Esophagus muscularis mucosa (tissue), 4 donors: ENCODE measurements around the gene SLCO3A1. TPM values are rescaled to one million over a fixed set of nuclear protein-coding genes. Genes with fewer than 3 reads are reported as not detected.

Experiments used
- DNase-seq: peaks from one replicate; pipeline ENCODE4 v3.0.0-alpha.2; 2017; ENCODE audit errors: extremely low spot score
- H3K27ac ChIP-seq, 4 donors: fragments of 200-600 bp; sonication (generic); replicated peaks in 1 of 4; 1 replicate in 3 of 4; 2 replicates in 1 of 4; pipeline ENCODE4 v1.5.1; 2016 to 2019; ENCODE audit warnings: mild to moderate bottlenecking in 1 of 4
- H3K27me3 ChIP-seq, 4 donors: fragments of 200-600 bp; sonication (generic); one replicate each; pipeline versions ENCODE4 v1.5.1 to v1.6.0; 2016 to 2019
- H3K36me3 ChIP-seq, 4 donors: fragments of 200-600 bp; sonication (generic); one replicate each; pipeline ENCODE4 v1.5.1; 2016 to 2019
- H3K4me1 ChIP-seq, 4 donors: fragments of 200-600 bp; sonication (generic); one replicate each; pipeline ENCODE4 v1.5.1; 2016 to 2019
- H3K4me3 ChIP-seq, 4 donors: fragments of 200-600 bp; sonication (generic); 1 replicate in 2 of 4; 2 replicates in 2 of 4; pipeline ENCODE4 v1.5.1; 2016 to 2019; ENCODE audit warnings: mild to moderate bottlenecking in 4 of 4, moderate library complexity in 1 of 4
- H3K9me3 ChIP-seq, 4 donors: fragments of 200-600 bp; sonication (generic); 1 replicate in 3 of 4; 2 replicates in 1 of 4; pipeline ENCODE4 v1.5.1; 2016 to 2019
- EP300 ChIP-seq: sonication (generic); formaldehyde crosslinking; IDR thresholded peaks from one replicate; pipeline ENCODE4 v1.6.1; 2017; ENCODE audit warnings: antibody characterized with exemption
- POLR2A ChIP-seq: fragments of 450-650 bp; IDR thresholded peaks from one replicate; pipeline ENCODE4 v1.6.1; 2017; ENCODE audit warnings: antibody characterized with exemption, moderate library complexity, mild to moderate bottlenecking, low read depth
- POLR2AphosphoS5 ChIP-seq, 2 donors: sonication (generic); formaldehyde crosslinking; IDR thresholded peaks; one replicate each; pipeline ENCODE4 v1.6.1; 2017; ENCODE audit warnings: antibody characterized with exemption in 2 of 2
- WGBS: methylation state at CpG from one replicate; pipeline ENCODE4 v1.1.5; 2018; 5-methylcytosine and 5-hydroxymethylcytosine counted together
- intact Hi-C: fragments of 100-400 bp; cut with DNase I; formaldehyde crosslinking; loops from one replicate; pipeline ENCODE4 v1.15.1; 2023
- total RNA-seq, 4 donors: library from RNA; depleted of rRNA; stranded (reverse); fragments of >200 nt; gene quantifications; one replicate each; pipeline versions ENCODE4 v1.1.0 to v1.2.1, GENCODE V29; 2016
- TF ChIP-seq, protein P1 (sequence below), 3 experiments: fragments of 200-600 bp in 2 of 3; fragments of 450-650 bp in 1 of 3; sonication (generic) in 2 of 3; IDR thresholded peaks; one replicate each; pipeline ENCODE4 v1.5.1; 2017 to 2019; ENCODE audit warnings: antibody characterized with exemption in 3 of 3, mild to moderate bottlenecking in 2 of 3, moderate library complexity in 1 of 3

The SLCO3A1 gene
- total RNA-seq, 4 donors from 2014 or later: 5.6 to 17.5 (median 12.3) TPM

DNA sequence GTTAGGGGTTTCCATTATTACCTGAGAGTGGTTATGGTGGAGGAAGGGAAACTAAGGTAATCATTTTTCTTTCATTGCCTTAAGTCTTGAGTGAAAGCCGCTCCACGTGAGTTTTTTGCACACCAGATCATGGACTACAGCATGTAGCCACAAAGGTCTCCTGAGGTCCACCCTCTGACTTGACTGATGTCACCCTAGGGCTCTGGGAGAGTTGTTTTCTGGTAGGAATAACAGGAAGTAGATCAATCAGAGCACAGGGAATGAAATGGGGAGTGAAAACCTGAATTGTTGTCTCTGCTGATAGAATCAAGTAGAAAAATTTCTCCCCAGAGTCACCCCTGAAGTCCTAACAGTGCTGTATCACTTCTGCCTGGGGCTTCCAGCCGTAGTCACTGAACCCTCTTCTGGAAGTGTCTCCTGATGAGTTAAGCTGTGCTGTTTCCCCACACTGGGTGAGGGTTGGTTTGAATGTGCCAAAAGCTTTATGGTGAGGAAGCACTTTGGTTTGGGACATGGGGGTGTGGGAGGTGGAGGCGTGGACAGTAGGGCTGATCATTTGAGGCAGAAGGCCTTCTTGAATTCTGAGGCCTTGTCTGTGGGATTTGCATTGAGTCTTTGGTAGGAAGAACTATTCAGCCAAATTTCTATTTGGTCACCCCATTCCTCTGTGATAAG is 64.3 kb downstream of the SLCO3A1 start:
- no peaks in the 10 kb centered on the region for H3K9me3 ChIP-seq
- no peak overlapping the region for H3K4me3 ChIP-seq
- 94% methylated on average over 4 of the region's 4 CpGs for WGBS
- H3K36me3 ChIP-seq: peaks cover 0 to 21% (median 12%) of the 10 kb centered on the region in 4 donors
- H3K27me3 ChIP-seq: no peaks in the 10 kb centered on the region
- TF ChIP-seq, protein P1, sequence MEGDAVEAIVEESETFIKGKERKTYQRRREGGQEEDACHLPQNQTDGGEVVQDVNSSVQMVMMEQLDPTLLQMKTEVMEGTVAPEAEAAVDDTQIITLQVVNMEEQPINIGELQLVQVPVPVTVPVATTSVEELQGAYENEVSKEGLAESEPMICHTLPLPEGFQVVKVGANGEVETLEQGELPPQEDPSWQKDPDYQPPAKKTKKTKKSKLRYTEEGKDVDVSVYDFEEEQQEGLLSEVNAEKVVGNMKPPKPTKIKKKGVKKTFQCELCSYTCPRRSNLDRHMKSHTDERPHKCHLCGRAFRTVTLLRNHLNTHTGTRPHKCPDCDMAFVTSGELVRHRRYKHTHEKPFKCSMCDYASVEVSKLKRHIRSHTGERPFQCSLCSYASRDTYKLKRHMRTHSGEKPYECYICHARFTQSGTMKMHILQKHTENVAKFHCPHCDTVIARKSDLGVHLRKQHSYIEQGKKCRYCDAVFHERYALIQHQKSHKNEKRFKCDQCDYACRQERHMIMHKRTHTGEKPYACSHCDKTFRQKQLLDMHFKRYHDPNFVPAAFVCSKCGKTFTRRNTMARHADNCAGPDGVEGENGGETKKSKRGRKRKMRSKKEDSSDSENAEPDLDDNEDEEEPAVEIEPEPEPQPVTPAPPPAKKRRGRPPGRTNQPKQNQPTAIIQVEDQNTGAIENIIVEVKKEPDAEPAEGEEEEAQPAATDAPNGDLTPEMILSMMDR (IDR thresholded peaks at IDR 0.05): no peak
- TF ChIP-seq POLR2A: no peak
- no peak for TF ChIP-seq POLR2AphosphoS5 (IDR thresholded peaks at IDR 0.05)
- no peak for DNase-seq
- no peak overlapping the region for H3K27ac ChIP-seq
- peaks cover 14 to 54% (median 25%) of the 10 kb centered on the region in 4 donors for H3K4me1 ChIP-seq
- intact Hi-C loops: no loop called here

- no peaks in the 10 kb centered on the region for H3K27me3 ChIP-seq
Measured at GRCh38 chr15:91919014-91919534, 65.6 kb downstream of the SLCO3A1 start.

DNA sequence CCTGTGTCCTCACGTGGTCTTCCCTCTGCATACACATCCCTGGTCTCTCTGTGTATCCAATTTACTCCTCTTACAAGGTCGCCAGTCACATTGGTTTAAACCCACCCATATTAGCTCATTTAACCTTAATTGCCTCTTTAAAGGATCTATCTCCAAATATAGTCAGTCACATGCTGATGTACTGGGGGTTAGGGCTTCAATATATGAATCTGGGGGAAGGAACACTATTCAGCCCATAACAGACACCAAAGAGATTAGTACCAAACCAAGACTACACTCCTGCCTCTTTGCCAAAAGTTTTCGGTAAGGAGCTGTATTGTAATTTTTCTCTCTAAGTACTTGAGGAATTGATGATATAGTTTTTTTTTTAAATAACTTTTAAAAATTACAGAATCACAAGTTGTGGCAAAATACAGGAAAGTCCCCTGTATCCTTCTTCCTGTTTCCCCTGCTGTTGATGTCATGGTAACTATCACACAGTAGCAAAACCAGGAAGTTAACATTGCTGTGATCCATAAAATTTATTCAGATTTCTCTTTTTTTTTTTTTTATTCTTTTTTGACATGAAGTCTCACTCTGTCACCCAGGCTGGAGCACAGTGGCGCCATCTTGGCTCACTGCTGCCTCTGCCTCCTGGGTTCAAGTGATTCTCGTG is 67.8 kb downstream of the SLCO3A1 start:
- H3K4me3 ChIP-seq: no peak overlapping the region
- H3K27me3 ChIP-seq: no peaks in the 10 kb centered on the region
- H3K9me3 ChIP-seq: no peaks in the 10 kb centered on the region
- intact Hi-C loops: no loop called here
- peak overlapping the region in 3 of 4 donors; percentile 31 to 49 (median 36) for H3K27ac ChIP-seq
- TF ChIP-seq, protein P1 (IDR thresholded peaks at IDR 0.05): no peak
- TF ChIP-seq POLR2AphosphoS5 (IDR thresholded peaks at IDR 0.05) (no peak), POLR2A (no peak)
- H3K4me1 ChIP-seq: peaks cover 37 to 72% (median 45%) of the 10 kb centered on the region in 4 donors
- peaks cover 0 to 14% (median 5%) of the 10 kb centered on the region in 4 donors for H3K36me3 ChIP-seq
- WGBS: 77% methylated on average over 5 of the region's 5 CpGs
- DNase-seq: no peak

More at GRCh38 chr15:91919014-91919534, 65.6 kb downstream of the SLCO3A1 start:
- intact Hi-C loops: no loop called here
- no peak for DNase-seq
- Histone ChIP-seq H3K27ac (no peak overlapping the region), H3K9me3 (no peaks in the 10 kb centered on the region), H3K4me3 (no peak overlapping the region), H3K36me3 (peaks cover 0 to 21% (median 12%) of the 10 kb centered on the region in 4 donors), H3K4me1 (peaks cover 20 to 54% (median 28%) of the 10 kb centered on the region in 4 donors)
- WGBS: 89% methylated on average over 13 of the region's 15 CpGs
- TF ChIP-seq, protein P1 (IDR thresholded peaks at IDR 0.05): no peak
- TF ChIP-seq POLR2A (no peak), EP300 (no peak), POLR2AphosphoS5 (IDR thresholded peaks at IDR 0.05) (no peak)

DNA sequence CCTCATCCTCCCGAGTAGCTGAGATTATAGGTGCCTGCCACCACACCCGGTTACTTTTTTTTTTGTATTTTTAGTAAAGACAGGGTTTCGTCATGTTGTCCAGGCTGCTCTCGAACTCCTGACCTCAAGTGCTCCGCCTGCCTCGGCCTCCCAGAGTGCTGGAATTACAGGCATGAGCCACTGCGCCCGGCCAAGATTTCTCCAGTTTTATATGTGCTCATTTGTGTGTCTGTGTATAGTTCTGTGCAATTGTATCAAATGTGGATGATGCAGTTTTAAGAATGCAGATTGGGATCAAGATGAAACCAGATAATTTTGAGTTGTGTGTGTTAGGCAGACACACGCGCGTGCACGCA is 68.3 kb downstream of the SLCO3A1 start:
- peaks cover 0 to 9% (median 1%) of the 10 kb centered on the region in 4 donors for H3K36me3 ChIP-seq
- H3K9me3 ChIP-seq: no peaks in the 10 kb centered on the region
- TF ChIP-seq POLR2A: no peak
- WGBS: 33% methylated on average over 12 of the region's 12 CpGs
- H3K4me3 ChIP-seq: no peak overlapping the region
- intact Hi-C loops: no loop called here
- H3K27me3 ChIP-seq: no peaks in the 10 kb centered on the region
- no peak for DNase-seq
- peak overlapping the region in 3 of 4 donors; percentile 10 to 49 (median 36) for H3K27ac ChIP-seq
- peaks cover 42 to 77% (median 50%) of the 10 kb centered on the region in 4 donors for H3K4me1 ChIP-seq
